ENCODE measurements around the gene TRIM26. TPM values are rescaled to one million over a fixed set of nuclear protein-coding genes. Genes with fewer than 3 reads are reported as not detected.

The TRIM26 gene
- total and polyA plus RNA-seq, 2 donors (not counting 1 experiment from before 2014, with no cell fraction given) = 49.5 to 73.2 TPM

DNA sequence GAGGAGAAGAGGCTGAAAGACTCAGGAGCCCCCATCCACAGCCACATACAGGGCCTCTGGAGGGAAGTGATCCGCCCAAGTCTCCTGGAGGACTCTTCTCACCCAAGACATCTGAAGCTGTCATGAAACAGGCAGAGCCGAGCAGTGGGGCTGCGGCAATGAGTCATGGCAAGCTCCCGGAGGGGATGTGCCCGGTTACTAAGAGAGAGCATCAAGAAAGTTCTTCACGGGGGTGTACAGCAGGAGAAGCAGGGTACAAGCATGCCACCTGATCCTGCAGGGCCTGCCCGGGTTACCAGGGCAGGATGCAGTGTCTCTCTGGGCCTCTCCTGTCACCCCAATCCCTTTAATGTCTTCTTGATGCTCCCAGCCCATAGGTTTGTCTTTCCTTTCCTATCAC is 21.1 kb downstream of the TRIM26 start:
- H3K9ac ChIP-seq (ENCODE audit: low read length) = no peak overlapping the region
- no peak overlapping the region for H3K4me2 ChIP-seq (replicated peaks; ENCODE audit: low read depth, low read length, poor library complexity, severe bottlenecking)
- Mint-ChIP-seq H3K4me1 (no peaks in the 10 kb centered on the region), H3K4me3 (no peak overlapping the region), H3K9me3 (ENCODE audit: insufficient read depth) (no peaks in the 10 kb centered on the region), H3K27ac (no peak overlapping the region), H3K27me3 (no peaks in the 10 kb centered on the region)
- peaks cover 9 to 83% of the 10 kb centered on the region in 2 experiments for H3K36me3 ChIP-seq (replicated peaks in 1 of 2; ENCODE audit: control extremely low read depth in 1 of 2, control insufficient read depth in 1 of 2, extremely low read depth in 1 of 2, insufficient read depth in 2 of 2, low read length in 1 of 2)
- no peak overlapping the region for H3K4me3 ChIP-seq (ENCODE audit: control extremely low read depth in 1 of 5, extremely low read depth in 1 of 5, insufficient read depth in 1 of 5, low read depth in 2 of 5, low read length in 4 of 5)
- peaks cover 7% of the 10 kb centered on the region for H3K79me2 ChIP-seq (ENCODE audit: control insufficient read depth, insufficient read depth, low read length)
- no peaks in the 10 kb centered on the region for H3K4me1 ChIP-seq (ENCODE audit: control insufficient read depth in 2 of 2, insufficient read depth in 2 of 2, low read length in 2 of 2)
- no peaks in the 10 kb centered on the region for H3K9me3 ChIP-seq (ENCODE audit: control extremely low read depth in 1 of 3, control insufficient read depth in 2 of 3, insufficient read depth in 1 of 3, low read length in 2 of 3)
- intact Hi-C loops (cut with micrococcal nuclease) = no loop called here
- 96% methylated on average over 7 of the region's 7 CpGs for WGBS (ENCODE audit: insufficient coverage)
- no peak for ATAC-seq (ENCODE audit: low read depth)
- ChIA-PET CTCF (no interaction called here), POLR2A (no interaction called here)
- DNase-seq = no peak
- peaks cover 27% of the 10 kb centered on the region for H4K20me1 ChIP-seq (ENCODE audit: control insufficient read depth, insufficient read depth, low read length, poor library complexity, severe bottlenecking)
- H3K27me3 ChIP-seq (replicated peaks in 1 of 4; ENCODE audit: control extremely low read depth in 1 of 4, control insufficient read depth in 3 of 4, insufficient read depth in 4 of 4, low read length in 3 of 4) = no peaks in the 10 kb centered on the region
- no peak overlapping the region for H3K27ac ChIP-seq (ENCODE audit: low read length in 2 of 2)
- H2AFZ ChIP-seq (ENCODE audit: insufficient read depth, low read depth, low read length, poor library complexity, severe bottlenecking) = no peak overlapping the region
- TF ChIP-seq EZH2 (IDR thresholded peaks at IDR 0.05; ENCODE audit: borderline replicate concordance, insufficient read depth, low read depth, low read length, poor library complexity, severe bottlenecking) (no peak), CTCF (IDR thresholded peaks at IDR 0.05) (no peak)

DNA sequence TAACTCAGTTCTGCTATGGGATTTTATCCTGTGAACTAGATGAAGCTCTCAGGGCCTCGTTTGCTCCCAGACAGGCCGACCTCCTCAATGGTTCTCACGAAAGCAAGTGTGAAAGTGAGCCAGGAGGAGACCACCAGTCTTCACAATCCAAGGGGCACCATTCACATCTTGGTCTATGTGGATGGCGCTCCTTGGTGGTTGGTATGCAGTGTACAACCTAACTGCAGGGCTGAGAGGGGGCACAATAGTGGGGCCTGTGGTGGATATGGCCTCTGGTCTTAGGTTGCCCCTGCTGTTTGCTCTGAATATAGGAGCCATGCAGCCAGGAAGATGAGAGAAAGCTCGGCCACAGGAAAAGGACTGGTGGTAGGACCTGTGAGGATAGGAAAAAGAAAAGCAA is 24.7 kb downstream of the TRIM26 start:
- ChIA-PET POLR2A (no interaction called here), CTCF (no interaction called here)
- no peak overlapping the region for H3K27ac Mint-ChIP-seq

More for the DNA sequence above, 24.7 kb downstream of the TRIM26 start:
- DNase-seq (no peak), ATAC-seq (ENCODE audit: low read depth) (no peak)
- no peak overlapping the region for H3K9ac ChIP-seq (ENCODE audit: low read length)
- no peak for TF ChIP-seq CTCF (IDR thresholded peaks at IDR 0.05)
- Mint-ChIP-seq H3K27me3 (no peaks in the 10 kb centered on the region), H3K9me3 (ENCODE audit: insufficient read depth) (no peaks in the 10 kb centered on the region), H3K4me1 (no peaks in the 10 kb centered on the region), H3K4me3 (no peak overlapping the region)
- no peak overlapping the region for H3K27ac ChIP-seq (ENCODE audit: low read length in 2 of 2)
- H3K36me3 ChIP-seq (replicated peaks in 1 of 2; ENCODE audit: control extremely low read depth in 1 of 2, control insufficient read depth in 1 of 2, extremely low read depth in 1 of 2, insufficient read depth in 2 of 2, low read length in 1 of 2) = peaks cover 9 to 75% of the 10 kb centered on the region in 2 experiments
- H3K9me3 ChIP-seq (ENCODE audit: control extremely low read depth in 1 of 3, control insufficient read depth in 2 of 3, insufficient read depth in 1 of 3, low read length in 2 of 3) = no peaks in the 10 kb centered on the region
- no peaks in the 10 kb centered on the region for H3K27me3 ChIP-seq (replicated peaks in 1 of 4; ENCODE audit: control extremely low read depth in 1 of 4, control insufficient read depth in 3 of 4, insufficient read depth in 4 of 4, low read length in 3 of 4)
- H4K20me1 ChIP-seq (ENCODE audit: control insufficient read depth, insufficient read depth, low read length, poor library complexity, severe bottlenecking) = peaks cover 7% of the 10 kb centered on the region
- H3K4me1 ChIP-seq (ENCODE audit: control insufficient read depth in 2 of 2, insufficient read depth in 2 of 2, low read length in 2 of 2) = no peaks in the 10 kb centered on the region
- no peaks in the 10 kb centered on the region for H3K79me2 ChIP-seq (ENCODE audit: control insufficient read depth, insufficient read depth, low read length)
- no peak overlapping the region for H3K4me2 ChIP-seq (replicated peaks; ENCODE audit: low read depth, low read length, poor library complexity, severe bottlenecking)
- 100% methylated on average over 2 of the region's 5 CpGs for WGBS (ENCODE audit: insufficient coverage)
- no peak overlapping the region for H2AFZ ChIP-seq (ENCODE audit: insufficient read depth, low read depth, low read length, poor library complexity, severe bottlenecking)
- no peak overlapping the region for H3K4me3 ChIP-seq (ENCODE audit: control extremely low read depth in 1 of 5, extremely low read depth in 1 of 5, insufficient read depth in 1 of 5, low read depth in 2 of 5, low read length in 4 of 5)
- intact Hi-C loops (cut with micrococcal nuclease) = no loop called here

Data from B cell (primary cell).